ENCODE data around the gene GNAZ.

- TF ChIP-seq CTCF (IDR thresholded peaks at IDR 0.05) (no peak), ZFX (IDR thresholded peaks at IDR 0.05; ENCODE audit: borderline replicate concordance) (no peak)
These were observed 58.8 kb downstream of the GNAZ start for GRCh38 chr22:23129149-23129548.
